ENCODE data around the gene TRIM3. TPM values are rescaled to one million over a fixed set of nuclear protein-coding genes. Genes with fewer than 3 reads are reported as not detected.

The TRIM3 gene
- total and polyA plus RNA-seq, 2 donors (not counting 1 experiment from before 2014, with no cell fraction given): 11.4 to 20.1 TPM

DNA sequence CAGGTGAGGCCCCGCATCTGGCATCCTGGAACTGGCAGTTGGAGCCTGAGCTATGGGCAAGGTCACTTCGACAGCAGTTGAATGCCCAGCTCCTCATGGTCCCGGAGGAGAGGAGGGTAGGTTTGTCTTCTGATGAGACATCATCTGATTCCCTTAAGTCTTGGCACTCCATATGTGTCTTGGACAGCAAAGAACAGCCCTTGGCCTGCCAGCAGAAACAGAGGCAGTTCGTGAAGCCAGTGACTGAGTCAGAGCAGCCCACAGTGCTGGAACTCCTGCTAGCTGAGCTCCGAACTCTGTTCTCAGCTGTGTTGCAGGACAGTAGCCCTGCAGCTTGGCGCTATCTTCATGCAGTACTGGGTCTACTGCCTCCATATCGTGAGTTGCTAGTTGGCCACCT lies 24.4 kb upstream of the TRIM3 start:
- TF ChIP-seq CTCF (IDR thresholded peaks at IDR 0.05): no peak
- TF ChIP-seq EZH2 (IDR thresholded peaks at IDR 0.05; ENCODE audit: borderline replicate concordance, insufficient read depth, low read depth, low read length, poor library complexity, severe bottlenecking): no peak

GRCh38 chr11:6497069-6497839 lies 23.5 kb upstream of the TRIM3 start, which contains the start of gene DNHD1:
Gene DNHD1 (plus strand): TSS chr11:6497280. CDS start chr11:6498216, 936 bp downstream.
- no peak for ATAC-seq (ENCODE audit: low read depth)
- H3K79me2 ChIP-seq (ENCODE audit: control insufficient read depth, insufficient read depth, low read length): peaks cover 61% of the 10 kb centered on the region
- H3K27me3 ChIP-seq (replicated peaks in 1 of 4; ENCODE audit: control extremely low read depth in 1 of 4, control insufficient read depth in 3 of 4, insufficient read depth in 4 of 4, low read length in 3 of 4): no peaks in the 10 kb centered on the region
- H3K4me2 ChIP-seq (replicated peaks; ENCODE audit: low read depth, low read length, poor library complexity, severe bottlenecking): no peak within 1 kb of the TSS
- no peaks in the 10 kb centered on the region for H3K9me3 ChIP-seq (ENCODE audit: control extremely low read depth in 1 of 3, control insufficient read depth in 2 of 3, insufficient read depth in 1 of 3, low read length in 2 of 3)
- no peak within 1 kb of the TSS for H3K27ac Mint-ChIP-seq
- no peaks in the 10 kb centered on the region for H3K27me3 Mint-ChIP-seq
- peaks cover 1 to 17% of the 10 kb centered on the region in 2 experiments for H3K36me3 ChIP-seq (replicated peaks in 1 of 2; ENCODE audit: control extremely low read depth in 1 of 2, control insufficient read depth in 1 of 2, extremely low read depth in 1 of 2, insufficient read depth in 2 of 2, low read length in 1 of 2)
- no peak within 1 kb of the TSS for H3K4me3 ChIP-seq (ENCODE audit: control extremely low read depth in 1 of 5, extremely low read depth in 1 of 5, insufficient read depth in 1 of 5, low read depth in 2 of 5, low read length in 4 of 5)
- H3K4me1 ChIP-seq (ENCODE audit: control insufficient read depth in 2 of 2, insufficient read depth in 2 of 2, low read length in 2 of 2): no peaks in the 10 kb centered on the region
- H3K4me3 Mint-ChIP-seq: no peak within 1 kb of the TSS
- intact Hi-C loops (cut with micrococcal nuclease): no loop called here
- CTCF ChIA-PET: interaction anchor here (0.7 to 5.3 kb wide), 3 partner anchors 11 to 119 kb away, joined by 3 to 28 read pairs (median 3); no protein-coding TSS in a partner anchor
- H3K27ac ChIP-seq (ENCODE audit: low read length in 2 of 2): no peak within 1 kb of the TSS
- no peak for DNase-seq
- no peaks in the 10 kb centered on the region for H3K4me1 Mint-ChIP-seq
- TF ChIP-seq CTCF (IDR thresholded peaks at IDR 0.05) (no peak), EZH2 (IDR thresholded peaks at IDR 0.05; ENCODE audit: borderline replicate concordance, insufficient read depth, low read depth, low read length, poor library complexity, severe bottlenecking) (no peak)
- no peak within 1 kb of the TSS for H3K9ac ChIP-seq (ENCODE audit: low read length)
- POLR2A ChIA-PET: no interaction called here
- H4K20me1 ChIP-seq (ENCODE audit: control insufficient read depth, insufficient read depth, low read length, poor library complexity, severe bottlenecking): no peaks in the 10 kb centered on the region
- WGBS (ENCODE audit: insufficient coverage): 93% methylated on average over 29 of the region's 33 CpGs
- no peak within 1 kb of the TSS for H2AFZ ChIP-seq (ENCODE audit: insufficient read depth, low read depth, low read length, poor library complexity, severe bottlenecking)
- H3K9me3 Mint-ChIP-seq (ENCODE audit: insufficient read depth): no peaks in the 10 kb centered on the region

More for the DNA sequence above, 24.4 kb upstream of the TRIM3 start:
- Histone ChIP-seq H4K20me1 (ENCODE audit: control insufficient read depth, insufficient read depth, low read length, poor library complexity, severe bottlenecking) (no peaks in the 10 kb centered on the region), H3K4me2 (replicated peaks; ENCODE audit: low read depth, low read length, poor library complexity, severe bottlenecking) (no peak overlapping the region), H3K9me3 (ENCODE audit: control extremely low read depth in 1 of 3, control insufficient read depth in 2 of 3, insufficient read depth in 1 of 3, low read length in 2 of 3) (no peaks in the 10 kb centered on the region), H3K9ac (ENCODE audit: low read length) (no peak overlapping the region), H3K4me3 (ENCODE audit: control extremely low read depth in 1 of 5, extremely low read depth in 1 of 5, insufficient read depth in 1 of 5, low read depth in 2 of 5, low read length in 4 of 5) (no peak overlapping the region), H3K27ac (ENCODE audit: low read length in 2 of 2) (no peak overlapping the region), H3K4me1 (ENCODE audit: control insufficient read depth in 2 of 2, insufficient read depth in 2 of 2, low read length in 2 of 2) (no peaks in the 10 kb centered on the region), H3K79me2 (ENCODE audit: control insufficient read depth, insufficient read depth, low read length) (peaks cover 53% of the 10 kb centered on the region), H3K36me3 (replicated peaks in 1 of 2; ENCODE audit: control extremely low read depth in 1 of 2, control insufficient read depth in 1 of 2, extremely low read depth in 1 of 2, insufficient read depth in 2 of 2, low read length in 1 of 2) (peaks cover 1 to 20% of the 10 kb centered on the region in 2 experiments), H2AFZ (ENCODE audit: insufficient read depth, low read depth, low read length, poor library complexity, severe bottlenecking) (no peak overlapping the region), H3K27me3 (replicated peaks in 1 of 4; ENCODE audit: control extremely low read depth in 1 of 4, control insufficient read depth in 3 of 4, insufficient read depth in 4 of 4, low read length in 3 of 4) (no peaks in the 10 kb centered on the region)
- ChIA-PET POLR2A (no interaction called here), CTCF (interaction anchor here (0.7 to 5.3 kb wide), 4 partner anchors 8 to 119 kb away, joined by 3 to 28 read pairs (median 4); no protein-coding TSS in a partner anchor)
- WGBS (ENCODE audit: insufficient coverage): 82% methylated on average over 6 of the region's 7 CpGs
- no peak overlapping the region for H3K27ac Mint-ChIP-seq
- H3K4me1 Mint-ChIP-seq: no peaks in the 10 kb centered on the region
- H3K27me3 Mint-ChIP-seq: no peaks in the 10 kb centered on the region
- intact Hi-C loops (cut with micrococcal nuclease): no loop called here
- H3K9me3 Mint-ChIP-seq (ENCODE audit: insufficient read depth): no peaks in the 10 kb centered on the region
- H3K4me3 Mint-ChIP-seq: no peak overlapping the region
- no peak for DNase-seq
- no peak for ATAC-seq (ENCODE audit: low read depth)
